Measurements from ENCODE around the gene AGRP. TPM values are rescaled to one million over a fixed set of nuclear protein-coding genes. Genes with fewer than 3 reads are reported as not detected.

AGRP gene
- total RNA-seq, 1 experiment from 2014 or later = not detected

DNA sequence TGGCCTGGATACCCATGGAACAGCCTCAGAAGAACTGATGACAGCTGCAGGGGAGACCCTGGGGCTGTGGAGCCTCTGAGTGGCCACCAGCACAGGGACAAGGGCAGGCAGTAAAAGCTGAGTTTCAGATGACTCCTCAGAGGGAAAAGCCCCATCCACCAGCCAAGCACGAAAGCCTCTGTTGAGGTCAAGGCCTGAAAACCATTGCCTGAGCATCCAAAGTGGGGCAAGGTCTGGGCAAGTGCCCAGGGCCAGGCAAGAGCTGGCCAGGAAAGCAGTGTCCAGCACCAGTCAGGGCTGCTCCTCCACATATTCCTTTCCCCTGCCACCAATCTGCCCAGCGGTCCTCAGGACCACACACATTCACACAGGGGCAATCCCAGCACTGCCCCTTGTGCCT lies 18.8 kb downstream of the AGRP start:
- Histone ChIP-seq H4K20me1 (ENCODE audit: control insufficient read depth, insufficient read depth, insufficient read length) (no peaks in the 10 kb centered on the region), H3K56ac (ENCODE audit: insufficient read length, low read depth, low read length) (no peak overlapping the region), H4K8ac (replicated peaks; ENCODE audit: insufficient read length, low read depth, low read length) (no peak overlapping the region), H2BK12ac (ENCODE audit: insufficient read length, low read depth, low read length) (no peak overlapping the region), H2AK5ac (ENCODE audit: insufficient read length, low read length) (no peak overlapping the region), H3K4me2 (ENCODE audit: insufficient read depth, insufficient read length, low read length) (no peak overlapping the region), H4K91ac (ENCODE audit: insufficient read length, low read depth, low read length) (no peak overlapping the region), H2BK120ac (ENCODE audit: low read depth, low read length, poor library complexity, severe bottlenecking) (no peak overlapping the region), H3K23ac (ENCODE audit: insufficient read length, low read depth, low read length) (no peak overlapping the region), H3K27ac (ENCODE audit: insufficient read length, low read depth, low read length) (no peak overlapping the region), H3K18ac (ENCODE audit: insufficient read length, low read depth, low read length) (no peak overlapping the region), H4K5ac (ENCODE audit: insufficient read length, low read depth, low read length) (no peak overlapping the region), H3K4ac (ENCODE audit: low read depth, low read length) (no peak overlapping the region), H2BK20ac (ENCODE audit: low read depth, low read length, poor library complexity, severe bottlenecking) (no peak overlapping the region), H3K14ac (ENCODE audit: insufficient read depth, low read length) (no peak overlapping the region), H3K9me3 (ENCODE audit: control insufficient read depth, low read depth, low read length) (no peaks in the 10 kb centered on the region), H3K27me3 (ENCODE audit: insufficient read depth, low read length) (no peaks in the 10 kb centered on the region), H2BK5ac (ENCODE audit: insufficient read length, low read length) (no peak overlapping the region), H2AFZ (ENCODE audit: low read length) (no peak overlapping the region), H3K4me1 (ENCODE audit: insufficient read depth, low read length) (no peaks in the 10 kb centered on the region), H3K23me2 (ENCODE audit: insufficient read length, low read depth, low read length, poor library complexity, severe bottlenecking) (no peaks in the 10 kb centered on the region), H3K9ac (ENCODE audit: extremely low read depth, insufficient read length, low read length) (no peak overlapping the region), H2BK15ac (ENCODE audit: low read depth, low read length) (no peak overlapping the region), H3T11ph (ENCODE audit: low read length) (no peak overlapping the region), H3K79me1 (ENCODE audit: insufficient read depth, low read depth, low read length, poor library complexity, severe bottlenecking) (no peaks in the 10 kb centered on the region), H3K79me2 (ENCODE audit: insufficient read depth, low read length) (no peaks in the 10 kb centered on the region)
- no peak overlapping the region for H3K27ac Mint-ChIP-seq
- peaks cover 4% of the 10 kb centered on the region in 2 experiments for H3K4me1 Mint-ChIP-seq
- TF ChIP-seq, protein P1, sequence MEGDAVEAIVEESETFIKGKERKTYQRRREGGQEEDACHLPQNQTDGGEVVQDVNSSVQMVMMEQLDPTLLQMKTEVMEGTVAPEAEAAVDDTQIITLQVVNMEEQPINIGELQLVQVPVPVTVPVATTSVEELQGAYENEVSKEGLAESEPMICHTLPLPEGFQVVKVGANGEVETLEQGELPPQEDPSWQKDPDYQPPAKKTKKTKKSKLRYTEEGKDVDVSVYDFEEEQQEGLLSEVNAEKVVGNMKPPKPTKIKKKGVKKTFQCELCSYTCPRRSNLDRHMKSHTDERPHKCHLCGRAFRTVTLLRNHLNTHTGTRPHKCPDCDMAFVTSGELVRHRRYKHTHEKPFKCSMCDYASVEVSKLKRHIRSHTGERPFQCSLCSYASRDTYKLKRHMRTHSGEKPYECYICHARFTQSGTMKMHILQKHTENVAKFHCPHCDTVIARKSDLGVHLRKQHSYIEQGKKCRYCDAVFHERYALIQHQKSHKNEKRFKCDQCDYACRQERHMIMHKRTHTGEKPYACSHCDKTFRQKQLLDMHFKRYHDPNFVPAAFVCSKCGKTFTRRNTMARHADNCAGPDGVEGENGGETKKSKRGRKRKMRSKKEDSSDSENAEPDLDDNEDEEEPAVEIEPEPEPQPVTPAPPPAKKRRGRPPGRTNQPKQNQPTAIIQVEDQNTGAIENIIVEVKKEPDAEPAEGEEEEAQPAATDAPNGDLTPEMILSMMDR (conservative IDR thresholded peaks at IDR 0.05) = no peak
- H3K36me3 Mint-ChIP-seq (ENCODE audit: insufficient read depth in 1 of 3, low read depth in 3 of 3) = no peaks in the 10 kb centered on the region
- H3K4me3 Mint-ChIP-seq = no peak overlapping the region
- no peaks in the 10 kb centered on the region for H3K27me3 Mint-ChIP-seq (ENCODE audit: low read depth)
- WGBS (ENCODE audit: extremely low coverage, insufficient read length, low lambda C conversion rate) = no CpG with 5 or more reads among the region's 2 CpGs
- no peaks in the 10 kb centered on the region for H3K9me3 Mint-ChIP-seq
- no peak for DNase-seq
